H1 (cell line): ENCODE results near the gene MR1.

ENCODE experiments used
- BACH1 ChIP-seq: IDR thresholded peaks from 2 replicates; pipeline ENCODE4 v1.6.1; 2012; ENCODE audit warnings: low read length, improper control_type of control experiment
- CHD1 ChIP-seq: IDR thresholded peaks from 2 replicates; pipeline ENCODE4 v1.6.1; 2012; ENCODE audit warnings: low read depth, low read length, improper control_type of control experiment
- CTBP2 ChIP-seq: IDR thresholded peaks from 2 replicates; pipeline ENCODE4 v1.7.0; 2011; ENCODE audit warnings: borderline replicate concordance, mild to moderate bottlenecking, moderate library complexity, mixed read lengths, low read length; ENCODE audit not compliant: insufficient read depth, insufficient read length
- EGR1 ChIP-seq: IDR thresholded peaks from 2 replicates; pipeline ENCODE4 v1.6.1; 2011; ENCODE audit warnings: low read depth, low read length, borderline replicate concordance
- EP300 ChIP-seq, 2 experiments: IDR thresholded peaks; 1 replicate in 1 of 2; 2 replicates in 1 of 2; pipeline ENCODE4 v1.6.1; 2011 to 2012; ENCODE audit warnings: low read depth in 2 of 2, low read length in 2 of 2, mild to moderate bottlenecking in 2 of 2, borderline replicate concordance in 1 of 2, inconsistent platforms in 1 of 2, moderate library complexity in 1 of 2
- HDAC6 ChIP-seq: IDR thresholded peaks from one replicate; pipeline ENCODE4 v1.7.1; 2012; ENCODE audit warnings: low read depth, mild to moderate bottlenecking, inconsistent platforms, low read length, moderate library complexity
- KDM4A ChIP-seq: IDR thresholded peaks from one replicate; pipeline ENCODE4 v1.7.1; 2012; ENCODE audit warnings: low read depth, mild to moderate bottlenecking, moderate library complexity, low read length, inconsistent platforms; ENCODE audit not compliant: severe bottlenecking
- POLR2A ChIP-seq, 2 experiments: IDR thresholded peaks; 1 replicate in 1 of 2; 2 replicates in 1 of 2; pipeline ENCODE4 v1.6.1; 2011; ENCODE audit warnings: low read depth in 2 of 2, low read length in 2 of 2, mild to moderate bottlenecking in 2 of 2; ENCODE audit errors: control extremely low read depth in 1 of 2
- POLR2AphosphoS5 ChIP-seq: IDR thresholded peaks from 2 replicates; pipeline ENCODE4 v1.6.1; 2011; ENCODE audit warnings: low read depth, low read length
- RAD21 ChIP-seq, 2 experiments: IDR thresholded peaks in 1 of 2; conservative IDR thresholded peaks in 1 of 2; 2 replicates each; pipeline ENCODE4 v1.6.1; 2011; ENCODE audit warnings: low read depth in 2 of 2, low read length in 2 of 2, improper control_type of control experiment in 1 of 2, inconsistent platforms in 1 of 2, mild to moderate bottlenecking in 1 of 2, moderate library complexity in 1 of 2
- TF ChIP-seq, protein P1 (sequence below), 3 experiments: IDR thresholded peaks; 1 replicate in 2 of 3; 2 replicates in 1 of 3; pipeline versions ENCODE4 v1.5.1 to v1.6.1; 2011; ENCODE audit warnings: low read length in 3 of 3, mild to moderate bottlenecking in 3 of 3, inconsistent platforms in 2 of 3, low read depth in 1 of 3, moderate library complexity in 1 of 3; ENCODE audit not compliant: insufficient read depth in 1 of 3; ENCODE audit errors: control extremely low read depth in 1 of 3
- TF ChIP-seq, protein P2 (sequence below): IDR thresholded peaks from 2 replicates; pipeline ENCODE4 v1.6.1; 2011; ENCODE audit warnings: low read length, improper control_type of control experiment
- TF ChIP-seq, protein P3 (sequence below): IDR thresholded peaks from 2 replicates; pipeline ENCODE4 v1.6.1; 2012; ENCODE audit warnings: low read length, inconsistent platforms

DNA sequence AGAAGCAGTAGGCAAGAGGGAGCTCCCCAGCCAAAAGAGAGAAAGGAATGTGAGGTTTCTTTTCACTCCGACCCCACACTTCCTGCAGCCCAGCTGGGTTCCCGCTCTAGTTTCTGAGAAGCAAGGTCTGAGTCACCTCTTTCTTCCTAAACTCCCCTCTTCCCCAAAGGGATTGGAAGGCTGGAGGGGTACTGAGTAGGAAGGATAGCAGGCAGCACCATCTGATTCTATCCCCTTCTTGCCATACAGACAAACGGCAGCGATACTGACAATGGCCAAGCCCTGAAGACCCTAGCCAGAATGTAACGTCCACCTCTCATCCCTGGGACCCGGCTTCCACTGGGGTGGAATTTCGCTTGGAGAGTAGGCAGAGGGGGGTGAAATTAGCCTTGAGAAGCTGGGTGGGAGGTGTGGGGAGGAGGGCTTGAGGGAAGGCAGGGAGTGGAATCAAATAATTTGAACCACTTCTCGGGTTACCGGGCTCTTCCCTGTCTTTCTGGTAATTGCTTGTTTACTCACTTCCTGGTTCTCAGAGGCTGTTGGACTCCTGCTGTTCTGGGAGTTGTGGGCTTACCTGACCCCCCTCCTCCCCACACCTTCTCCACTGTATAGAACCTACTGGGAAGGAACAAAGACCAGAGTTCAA, 67.9 kb downstream of the MR1 start:
- TF ChIP-seq, protein P1, sequence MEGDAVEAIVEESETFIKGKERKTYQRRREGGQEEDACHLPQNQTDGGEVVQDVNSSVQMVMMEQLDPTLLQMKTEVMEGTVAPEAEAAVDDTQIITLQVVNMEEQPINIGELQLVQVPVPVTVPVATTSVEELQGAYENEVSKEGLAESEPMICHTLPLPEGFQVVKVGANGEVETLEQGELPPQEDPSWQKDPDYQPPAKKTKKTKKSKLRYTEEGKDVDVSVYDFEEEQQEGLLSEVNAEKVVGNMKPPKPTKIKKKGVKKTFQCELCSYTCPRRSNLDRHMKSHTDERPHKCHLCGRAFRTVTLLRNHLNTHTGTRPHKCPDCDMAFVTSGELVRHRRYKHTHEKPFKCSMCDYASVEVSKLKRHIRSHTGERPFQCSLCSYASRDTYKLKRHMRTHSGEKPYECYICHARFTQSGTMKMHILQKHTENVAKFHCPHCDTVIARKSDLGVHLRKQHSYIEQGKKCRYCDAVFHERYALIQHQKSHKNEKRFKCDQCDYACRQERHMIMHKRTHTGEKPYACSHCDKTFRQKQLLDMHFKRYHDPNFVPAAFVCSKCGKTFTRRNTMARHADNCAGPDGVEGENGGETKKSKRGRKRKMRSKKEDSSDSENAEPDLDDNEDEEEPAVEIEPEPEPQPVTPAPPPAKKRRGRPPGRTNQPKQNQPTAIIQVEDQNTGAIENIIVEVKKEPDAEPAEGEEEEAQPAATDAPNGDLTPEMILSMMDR (IDR thresholded peaks at IDR 0.05; ENCODE audit: control extremely low read depth in 1 of 3, insufficient read depth in 1 of 3, low read depth in 1 of 3, low read length in 3 of 3), result no peak
- TF ChIP-seq, protein P2, sequence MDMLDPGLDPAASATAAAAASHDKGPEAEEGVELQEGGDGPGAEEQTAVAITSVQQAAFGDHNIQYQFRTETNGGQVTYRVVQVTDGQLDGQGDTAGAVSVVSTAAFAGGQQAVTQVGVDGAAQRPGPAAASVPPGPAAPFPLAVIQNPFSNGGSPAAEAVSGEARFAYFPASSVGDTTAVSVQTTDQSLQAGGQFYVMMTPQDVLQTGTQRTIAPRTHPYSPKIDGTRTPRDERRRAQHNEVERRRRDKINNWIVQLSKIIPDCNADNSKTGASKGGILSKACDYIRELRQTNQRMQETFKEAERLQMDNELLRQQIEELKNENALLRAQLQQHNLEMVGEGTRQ, result no peak
- no peak for TF ChIP-seq POLR2AphosphoS5
- no peak for TF ChIP-seq HDAC6
- no peak for TF ChIP-seq BACH1
- TF ChIP-seq EP300 (IDR thresholded peaks at IDR 0.05; ENCODE audit: borderline replicate concordance in 1 of 2, low read depth in 2 of 2, low read length in 2 of 2), result peak in 1 of 2 experiments; percentile 78; a peak in 1 of 3 replicates
- TF ChIP-seq, protein P3, sequence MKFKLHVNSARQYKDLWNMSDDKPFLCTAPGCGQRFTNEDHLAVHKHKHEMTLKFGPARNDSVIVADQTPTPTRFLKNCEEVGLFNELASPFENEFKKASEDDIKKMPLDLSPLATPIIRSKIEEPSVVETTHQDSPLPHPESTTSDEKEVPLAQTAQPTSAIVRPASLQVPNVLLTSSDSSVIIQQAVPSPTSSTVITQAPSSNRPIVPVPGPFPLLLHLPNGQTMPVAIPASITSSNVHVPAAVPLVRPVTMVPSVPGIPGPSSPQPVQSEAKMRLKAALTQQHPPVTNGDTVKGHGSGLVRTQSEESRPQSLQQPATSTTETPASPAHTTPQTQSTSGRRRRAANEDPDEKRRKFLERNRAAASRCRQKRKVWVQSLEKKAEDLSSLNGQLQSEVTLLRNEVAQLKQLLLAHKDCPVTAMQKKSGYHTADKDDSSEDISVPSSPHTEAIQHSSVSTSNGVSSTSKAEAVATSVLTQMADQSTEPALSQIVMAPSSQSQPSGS, result no peak
- peak; percentile 89 for TF ChIP-seq EGR1
- TF ChIP-seq CTBP2, result no peak
- no peak for TF ChIP-seq CHD1
- TF ChIP-seq POLR2A (IDR thresholded peaks at IDR 0.05; ENCODE audit: control extremely low read depth in 1 of 2, low read depth in 2 of 2, low read length in 2 of 2), result peak in 1 of 2 experiments; percentile 69; a peak in 2 of 3 replicates
- TF ChIP-seq KDM4A, result no peak
- TF ChIP-seq RAD21 (IDR thresholded peaks at IDR 0.05 in 1 of 2, conservative IDR thresholded peaks at IDR 0.05 in 1 of 2; ENCODE audit: low read depth in 2 of 2, low read length in 2 of 2), result no peak
